ENCODE measurements around the gene ZNF423.

- TF ChIP-seq POLR2A (IDR thresholded peaks at IDR 0.05) (no peak), CTCF (IDR thresholded peaks at IDR 0.05) (no peak)
Measured at GRCh38 chr16:49852279-49852678, 3.6 kb downstream of the ZNF423 start.

Measured in right lobe of liver (tissue), 4 donors.